CD14-positive monocyte (primary cell): ENCODE data around the gene TBC1D2. TPM values are rescaled to one million over a fixed set of nuclear protein-coding genes. Genes with fewer than 3 reads are reported as not detected.

Experiments used
- DNase-seq, 3 donors: peaks; one replicate each; pipeline ENCODE4 v3.0.0-alpha.2; 2011 to 2022
- H2AFZ ChIP-seq: 2 replicates; pipeline ENCODE4 v1.6.0; 2012; ENCODE audit warnings: mild to moderate bottlenecking, low read depth, low read length, inconsistent platforms; ENCODE audit not compliant: insufficient read depth, poor library complexity, severe bottlenecking
- H3K27ac ChIP-seq, 2 donors: 1 replicate in 1 of 2; 2 replicates in 1 of 2; pipeline ENCODE4 v1.5.1; 2012 to 2013; ENCODE audit warnings: low read length in 2 of 2, control low read depth in 1 of 2, inconsistent platforms in 1 of 2, low read depth in 1 of 2, mild to moderate bottlenecking in 1 of 2
- H3K27me3 ChIP-seq, 2 donors: one replicate each; pipeline versions ENCODE4 v1.6.0 to v1.6.1; 2011 to 2013; ENCODE audit warnings: low read length in 2 of 2; ENCODE audit not compliant: control insufficient read depth in 2 of 2, insufficient read depth in 2 of 2
- H3K36me3 ChIP-seq, 2 donors: replicated peaks in 1 of 2; 1 replicate in 1 of 2; 2 replicates in 1 of 2; pipeline versions ENCODE4 v1.5.1 to v1.6.1; 2012 to 2013; ENCODE audit warnings: low read length in 2 of 2, control low read depth in 1 of 2, inconsistent platforms in 1 of 2, mild to moderate bottlenecking in 1 of 2; ENCODE audit not compliant: insufficient read depth in 2 of 2, control insufficient read depth in 1 of 2
- H3K4me1 ChIP-seq, 2 donors: 1 replicate in 1 of 2; 2 replicates in 1 of 2; pipeline versions ENCODE4 v1.5.1 to v1.6.1; 2012 to 2013; ENCODE audit warnings: low read length in 2 of 2, control low read depth in 1 of 2, inconsistent platforms in 1 of 2, mild to moderate bottlenecking in 1 of 2, moderate library complexity in 1 of 2; ENCODE audit not compliant: insufficient read depth in 2 of 2, control insufficient read depth in 1 of 2
- H3K4me2 ChIP-seq: replicated peaks from 2 replicates; pipeline ENCODE3; 2012; ENCODE audit warnings: low read length, moderate library complexity, mild to moderate bottlenecking; ENCODE audit not compliant: poor library complexity, severe bottlenecking; ENCODE audit errors: extremely low read depth
- H3K4me3 ChIP-seq, 3 experiments: fragments of 200-600 bp in 1 of 3; sonication (generic) in 1 of 3; replicated peaks in 1 of 3; 1 replicate in 2 of 3; 2 replicates in 1 of 3; pipeline ENCODE4 v1.5.1; 2011 to 2013; ENCODE audit warnings: low read length in 3 of 3, mild to moderate bottlenecking in 3 of 3, control low read depth in 2 of 3, low read depth in 2 of 3, inconsistent platforms in 1 of 3, moderate library complexity in 1 of 3
- H3K79me2 ChIP-seq: 2 replicates; pipeline ENCODE4 v1.6.0; 2012; ENCODE audit warnings: mild to moderate bottlenecking, control low read depth, inconsistent platforms, low read length, moderate library complexity; ENCODE audit not compliant: insufficient read depth
- H3K9ac ChIP-seq: 2 replicates; pipeline ENCODE4 v1.6.0; 2017; ENCODE audit warnings: low read length, mild to moderate bottlenecking; ENCODE audit not compliant: insufficient read depth, poor library complexity, severe bottlenecking
- H3K9me3 ChIP-seq, 2 donors: replicated peaks in 1 of 2; 1 replicate in 1 of 2; 2 replicates in 1 of 2; pipeline versions ENCODE4 v1.5.1 to v1.6.1; 2012 to 2013; ENCODE audit warnings: low read length in 2 of 2, control low read depth in 1 of 2; ENCODE audit not compliant: control insufficient read depth in 1 of 2, insufficient read depth in 1 of 2
- H4K20me1 ChIP-seq: 2 replicates; pipeline ENCODE4 v1.6.0; 2012; ENCODE audit warnings: mild to moderate bottlenecking, low read length, control low read depth, moderate library complexity; ENCODE audit not compliant: insufficient read depth
- H3K27ac Mint-ChIP-seq, 7 donors: one replicate each; pipeline ENCODE4 v1.8.0; 2020; ENCODE audit warnings: mild to moderate bottlenecking in 7 of 7, mixed read lengths in 7 of 7, moderate library complexity in 6 of 7, inconsistent platforms in 2 of 7
- H3K27me3 Mint-ChIP-seq, 3 donors: one replicate each; pipeline ENCODE4 v1.8.0; 2021 to 2022; ENCODE audit warnings: low read depth in 3 of 3, mild to moderate bottlenecking in 3 of 3, mixed read lengths in 3 of 3, moderate library complexity in 3 of 3, inconsistent platforms in 1 of 3
- H3K36me3 Mint-ChIP-seq, 2 donors: one replicate each; pipeline ENCODE4 v1.8.0; 2020; ENCODE audit warnings: mixed read lengths in 2 of 2, inconsistent platforms in 1 of 2, mild to moderate bottlenecking in 1 of 2
- H3K4me1 Mint-ChIP-seq: one replicate; pipeline ENCODE4 v1.8.0; 2020; ENCODE audit warnings: mild to moderate bottlenecking, mixed read lengths
- H3K4me3 Mint-ChIP-seq, 2 donors: one replicate each; pipeline ENCODE4 v1.8.0; 2020; ENCODE audit warnings: mild to moderate bottlenecking in 2 of 2, mixed read lengths in 2 of 2, moderate library complexity in 1 of 2
- H3K9me3 Mint-ChIP-seq, 7 donors: one replicate each; pipeline ENCODE4 v1.8.0; 2020 to 2022; ENCODE audit warnings: mixed read lengths in 7 of 7, mild to moderate bottlenecking in 6 of 7, moderate library complexity in 6 of 7, inconsistent platforms in 2 of 7
- WGBS: methylation state at CpG from one replicate; pipeline ENCODE4 v1.1.5; 2013; ENCODE audit warnings: missing lambda C conversion rate; ENCODE audit not compliant: insufficient coverage; 5-methylcytosine and 5-hydroxymethylcytosine counted together
- intact Hi-C, 2 donors: fragments of 100-400 bp; cut with micrococcal nuclease; formaldehyde crosslinking; loops; one replicate each; pipeline versions ENCODE4 v1.15.0 to v1.15.1; 2023
- polyA plus RNA-seq, 3 donors: library from polyadenylated mRNA; depleted of rRNA in 1 of 3; unstranded in 2 of 3; stranded (reverse) in 1 of 3; fragments of 300-500 nt in 2 of 3; fragments of >200 nt in 1 of 3; fragmentation: Illumina TruSeq in 2 of 3; gene quantifications; 1 replicate in 2 of 3; 2 replicates in 1 of 3; pipeline ENCODE4 v1.2.3, GENCODE V29; 2012 to 2021
- TF ChIP-seq, protein P1 (sequence below): fragments of 200-600 bp; IDR thresholded peaks from one replicate; pipeline ENCODE4 v1.8.0; 2022; ENCODE audit warnings: antibody characterized with exemption, mild to moderate bottlenecking

The TBC1D2 gene
- polyA plus RNA-seq, 3 donors: 23.2 to 55.7 (median 34.4) TPM

DNA sequence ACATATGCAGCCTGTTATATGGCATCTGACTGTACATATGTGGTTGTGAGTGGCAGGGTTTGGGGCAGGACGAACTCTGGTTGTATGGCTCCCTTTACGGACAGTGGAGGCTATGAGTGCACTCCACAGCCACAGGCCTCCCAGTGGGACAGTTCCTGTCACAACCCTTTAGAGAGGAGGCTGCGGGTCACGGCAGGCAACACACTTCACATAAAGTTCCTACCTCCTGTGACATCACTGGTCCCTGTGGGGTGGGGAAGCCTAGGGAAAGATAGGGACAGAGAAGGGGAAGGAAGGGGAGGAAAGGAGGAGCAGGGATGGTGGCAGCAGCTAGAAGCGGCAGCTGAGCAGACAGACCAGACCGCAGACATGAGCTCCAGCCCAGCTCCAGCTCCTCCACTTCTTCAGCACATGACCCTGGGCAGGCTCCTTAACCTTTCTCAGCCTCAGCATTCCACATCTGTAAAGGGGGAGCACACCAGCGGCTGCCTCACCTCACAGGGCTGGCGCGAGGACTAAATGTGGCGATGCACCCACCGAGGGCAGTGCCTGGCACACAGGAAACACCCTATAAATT is 35.6 kb downstream of the TBC1D2 start:
- TF ChIP-seq, protein P1, sequence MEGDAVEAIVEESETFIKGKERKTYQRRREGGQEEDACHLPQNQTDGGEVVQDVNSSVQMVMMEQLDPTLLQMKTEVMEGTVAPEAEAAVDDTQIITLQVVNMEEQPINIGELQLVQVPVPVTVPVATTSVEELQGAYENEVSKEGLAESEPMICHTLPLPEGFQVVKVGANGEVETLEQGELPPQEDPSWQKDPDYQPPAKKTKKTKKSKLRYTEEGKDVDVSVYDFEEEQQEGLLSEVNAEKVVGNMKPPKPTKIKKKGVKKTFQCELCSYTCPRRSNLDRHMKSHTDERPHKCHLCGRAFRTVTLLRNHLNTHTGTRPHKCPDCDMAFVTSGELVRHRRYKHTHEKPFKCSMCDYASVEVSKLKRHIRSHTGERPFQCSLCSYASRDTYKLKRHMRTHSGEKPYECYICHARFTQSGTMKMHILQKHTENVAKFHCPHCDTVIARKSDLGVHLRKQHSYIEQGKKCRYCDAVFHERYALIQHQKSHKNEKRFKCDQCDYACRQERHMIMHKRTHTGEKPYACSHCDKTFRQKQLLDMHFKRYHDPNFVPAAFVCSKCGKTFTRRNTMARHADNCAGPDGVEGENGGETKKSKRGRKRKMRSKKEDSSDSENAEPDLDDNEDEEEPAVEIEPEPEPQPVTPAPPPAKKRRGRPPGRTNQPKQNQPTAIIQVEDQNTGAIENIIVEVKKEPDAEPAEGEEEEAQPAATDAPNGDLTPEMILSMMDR: no peak
- Mint-ChIP-seq H3K27ac (peak overlapping the region in 4 of 7 donors; percentile 11 to 59 (median 30)), H3K36me3 (peaks cover 80 to 100% of the 10 kb centered on the region in 2 donors), H3K4me1 (peaks cover 13% of the 10 kb centered on the region), H3K9me3 (peaks cover 0 to 2% (median 0%) of the 10 kb centered on the region in 7 donors), H3K4me3 (no peak overlapping the region), H3K27me3 (peaks cover 0 to 1% (median 0%) of the 10 kb centered on the region in 3 donors)
- Histone ChIP-seq H2AFZ (no peak overlapping the region), H3K4me2 (no peak overlapping the region), H3K27me3 (no peaks in the 10 kb centered on the region), H3K79me2 (peaks cover 36% of the 10 kb centered on the region), H4K20me1 (peaks cover 81% of the 10 kb centered on the region), H3K4me3 (no peak overlapping the region), H3K9ac (no peak overlapping the region), H3K9me3 (no peaks in the 10 kb centered on the region), H3K36me3 (peaks cover 87 to 96% of the 10 kb centered on the region in 2 donors), H3K27ac (peak overlapping the region in 1 of 2 donors; percentile 53), H3K4me1 (peaks cover 8 to 12% of the 10 kb centered on the region in 2 donors)
- no peak for DNase-seq
- WGBS: no CpG with 5 or more reads among the region's 11 CpGs
- intact Hi-C loops: no loop called here

GRCh38 chr9:98219364-98219716 is 36.1 kb downstream of the TBC1D2 start:
- DNase-seq: no peak
- intact Hi-C loops: no loop called here
- Mint-ChIP-seq H3K27me3 (peaks cover 0 to 1% (median 0%) of the 10 kb centered on the region in 3 donors), H3K9me3 (peaks cover 0 to 2% (median 0%) of the 10 kb centered on the region in 7 donors), H3K36me3 (peaks cover 82 to 99% of the 10 kb centered on the region in 2 donors), H3K4me1 (peaks cover 13% of the 10 kb centered on the region), H3K27ac (peak overlapping the region in 3 of 7 donors; percentile 20 to 57 (median 55)), H3K4me3 (no peak overlapping the region)
- Histone ChIP-seq H3K4me3 (no peak overlapping the region), H3K9ac (no peak overlapping the region), H3K4me2 (no peak overlapping the region), H3K27me3 (no peaks in the 10 kb centered on the region), H3K27ac (peak overlapping the region in 1 of 2 donors; percentile 53), H4K20me1 (peaks cover 83% of the 10 kb centered on the region), H2AFZ (no peak overlapping the region), H3K79me2 (peaks cover 36% of the 10 kb centered on the region), H3K36me3 (peaks cover 87 to 96% of the 10 kb centered on the region in 2 donors), H3K9me3 (no peaks in the 10 kb centered on the region), H3K4me1 (peaks cover 8 to 12% of the 10 kb centered on the region in 2 donors)
- TF ChIP-seq, protein P1: no peak
- 93% methylated on average over 5 of the region's 7 CpGs for WGBS
